IMR-90 (cell line): ENCODE measurements around the gene PRDM2. TPM values are rescaled to one million over a fixed set of nuclear protein-coding genes. Genes with fewer than 3 reads are reported as not detected.
A peak's percentile ranks its signal among the peaks of the same experiment; 100 is the strongest.

Source experiments
- ATAC-seq: fragments of 200-7000 bp; cut with Tn5 transposase; 2 replicates; pipeline ENCODE4 v1.9.1; 2020; ENCODE audit warnings: low read depth, mild to moderate bottlenecking, moderate library complexity
- BruUV-seq: library from RNA; stranded (reverse); fragments of 400-500 nt; replicated peaks from 2 replicates; lab custom pipeline; 2021; lab: Mats Ljungman, UMichigan
- CTCF ChIA-PET: fragments of 300-600 bp; formaldehyde crosslinking; extraction: SDS; loops from one replicate; lab custom pipeline; 2021; ENCODE audit warnings: antibody characterized with exemption; lab: Yijun Ruan, JAX
- POLR2A ChIA-PET: fragments of 300-600 bp; sonication (Branson Sonifier 250); formaldehyde crosslinking; loops from one replicate; lab custom pipeline; 2022; ENCODE audit warnings: antibody characterized with exemption; ENCODE audit not compliant: unreplicated experiment; lab: Charles Lee
- DNase-seq: peaks from one replicate; pipeline ENCODE4 v3.0.0; 2013
- H2AFZ ChIP-seq: replicated peaks from 2 replicates; pipeline ENCODE3; 2013; ENCODE audit warnings: low read length, mild to moderate bottlenecking; ENCODE audit not compliant: poor library complexity
- H2AK5ac ChIP-seq: 2 replicates; pipeline ENCODE4 v1.6.1; 2013; ENCODE audit warnings: low read depth, low read length, inconsistent platforms
- H2AK9ac ChIP-seq: replicated peaks from 2 replicates; pipeline ENCODE3; 2013; ENCODE audit warnings: mild to moderate bottlenecking, low read depth, low read length, moderate library complexity; ENCODE audit not compliant: poor library complexity
- H2BK120ac ChIP-seq: 2 replicates; pipeline ENCODE4 v1.6.1; 2013; ENCODE audit warnings: low read depth, low read length, inconsistent platforms
- H2BK15ac ChIP-seq: 3 replicates; pipeline ENCODE4 v1.6.1; 2013; ENCODE audit warnings: low read depth, low read length, inconsistent platforms
- H2BK20ac ChIP-seq: 2 replicates; pipeline ENCODE4 v1.6.1; 2013; ENCODE audit warnings: low read depth, mild to moderate bottlenecking, inconsistent platforms, low read length, moderate library complexity
- H2BK5ac ChIP-seq: 2 replicates; pipeline ENCODE4 v1.6.1; 2013; ENCODE audit warnings: mild to moderate bottlenecking, low read depth, low read length, inconsistent platforms; ENCODE audit not compliant: poor library complexity, severe bottlenecking
- H3K14ac ChIP-seq: replicated peaks from 2 replicates; pipeline ENCODE4 v1.6.1; 2013; ENCODE audit warnings: low read depth, low read length, inconsistent platforms
- H3K18ac ChIP-seq: 2 replicates; pipeline ENCODE4 v1.6.1; 2013; ENCODE audit warnings: low read depth, low read length, control low read depth
- H3K23ac ChIP-seq: 2 replicates; pipeline ENCODE4 v1.6.1; 2013; ENCODE audit warnings: low read depth, low read length, inconsistent platforms
- H3K27ac ChIP-seq: 2 replicates; pipeline ENCODE4 v1.5.1; 2013; ENCODE audit warnings: mild to moderate bottlenecking, control low read depth, low read length; ENCODE audit not compliant: insufficient read depth
- H3K27me3 ChIP-seq: 2 replicates; pipeline ENCODE4 v1.6.1; 2013; ENCODE audit warnings: low read length; ENCODE audit not compliant: control insufficient read depth, insufficient read depth
- H3K36me3 ChIP-seq: 2 replicates; pipeline ENCODE4 v1.6.1; 2013; ENCODE audit warnings: low read length, mixed read lengths; ENCODE audit not compliant: control insufficient read depth, insufficient read depth
- H3K4ac ChIP-seq: 2 replicates; pipeline ENCODE4 v1.6.1; 2013; ENCODE audit warnings: low read depth, low read length, inconsistent platforms
- H3K4me1 ChIP-seq: 2 replicates; pipeline ENCODE4 v1.6.1; 2013; ENCODE audit warnings: low read length, mixed read lengths; ENCODE audit not compliant: control insufficient read depth, insufficient read depth
- H3K4me2 ChIP-seq: 2 replicates; pipeline ENCODE4 v1.6.1; 2013; ENCODE audit warnings: low read depth, mild to moderate bottlenecking, control low read depth, low read length, moderate library complexity
- H3K4me3 ChIP-seq: 2 replicates; pipeline ENCODE4 v1.5.1; 2013; ENCODE audit warnings: low read depth, mild to moderate bottlenecking, control low read depth, low read length, moderate library complexity; ENCODE audit not compliant: insufficient read depth
- H3K56ac ChIP-seq: 2 replicates; pipeline ENCODE4 v1.6.1; 2013; ENCODE audit warnings: low read length, inconsistent platforms; ENCODE audit not compliant: insufficient read depth; ENCODE audit errors: extremely low read depth
- H3K79me1 ChIP-seq, 2 experiments: 2 replicates each; pipeline ENCODE4 v1.6.1; 2013; ENCODE audit warnings: low read length in 2 of 2, inconsistent platforms in 1 of 2, low read depth in 1 of 2
- H3K9ac ChIP-seq: 2 replicates; pipeline ENCODE4 v1.6.1; 2013; ENCODE audit warnings: low read depth, low read length, control low read depth
- H3K9me1 ChIP-seq: 2 replicates; pipeline ENCODE4 v1.6.1; 2013; ENCODE audit warnings: low read length, inconsistent platforms; ENCODE audit not compliant: insufficient read depth
- H3K9me3 ChIP-seq: 2 replicates; pipeline ENCODE4 v1.6.1; 2013; ENCODE audit warnings: low read length; ENCODE audit not compliant: control insufficient read depth, insufficient read depth
- H4K20me1 ChIP-seq: 2 replicates; pipeline ENCODE4 v1.6.1; 2013; ENCODE audit warnings: low read length, inconsistent platforms; ENCODE audit not compliant: insufficient read depth
- H4K5ac ChIP-seq: 2 replicates; pipeline ENCODE4 v1.6.1; 2013; ENCODE audit warnings: mild to moderate bottlenecking, low read depth, low read length, control low read depth
- H4K8ac ChIP-seq, 2 experiments: 2 replicates each; pipeline ENCODE4 v1.6.1; 2013; ENCODE audit warnings: low read depth in 2 of 2, low read length in 2 of 2, control low read depth in 1 of 2, inconsistent platforms in 1 of 2
- H4K91ac ChIP-seq: 2 replicates; pipeline ENCODE4 v1.6.1; 2013; ENCODE audit warnings: low read depth, low read length, inconsistent platforms; ENCODE audit not compliant: insufficient read depth
- CEBPB ChIP-seq: IDR thresholded peaks from 2 replicates; pipeline ENCODE4 v1.6.1; 2012; ENCODE audit warnings: low read depth, low read length, improper control_type of control experiment
- CHD1 ChIP-seq: IDR thresholded peaks from 2 replicates; pipeline ENCODE4 v1.6.1; 2012; ENCODE audit warnings: low read depth, low read length, improper control_type of control experiment
- POLR2A ChIP-seq: IDR thresholded peaks from 2 replicates; pipeline ENCODE4 v1.6.1; 2012; ENCODE audit warnings: mild to moderate bottlenecking, low read depth, low read length
- RAD21 ChIP-seq: IDR thresholded peaks from 2 replicates; pipeline ENCODE4 v1.6.1; 2012; ENCODE audit warnings: low read length, improper control_type of control experiment
- RFX5 ChIP-seq: IDR thresholded peaks from 2 replicates; pipeline ENCODE4 v1.8.0; 2012; ENCODE audit warnings: low read depth, mild to moderate bottlenecking, low read length, moderate library complexity
- WGBS, 2 experiments: methylation state at CpG; one replicate each; pipeline versions ENCODE4 v1.1.5 to v1.1.7; 2013; ENCODE audit warnings: missing lambda C conversion rate in 2 of 2; ENCODE audit not compliant: insufficient read length in 1 of 2; ENCODE audit errors: extremely low coverage in 2 of 2; 5-methylcytosine and 5-hydroxymethylcytosine counted together
- dilution Hi-C: fragments of 300-500 bp; cut with HindIII; formaldehyde crosslinking; loops from one replicate; pipeline ENCODE4 v1.14.3; 2018; ENCODE audit warnings: low sequenced_read_pairs; ENCODE audit not compliant: unreplicated experiment
- in situ Hi-C: fragments of 300-500 bp; cut with MboI; formaldehyde crosslinking; loops from 3 replicates; pipeline ENCODE4 v1.14.3; 2019; ENCODE audit warnings: low sequenced_read_pairs, inconsistent platforms, mixed read lengths
- intact Hi-C: fragments of 100-400 bp; cut with micrococcal nuclease; formaldehyde crosslinking; loops from 2 replicates; pipeline ENCODE4 v1.10.0; 2022
- polyA plus RNA-seq, 3 experiments: library from polyadenylated mRNA; depleted of rRNA; stranded (reverse); fragments of >200 nt; gene quantifications; 2 replicates each; pipeline ENCODE4 v1.2.3, GENCODE V29; 2012; ENCODE audit warnings: low replicate concordance in 1 of 3
- total RNA-seq: library from RNA; depleted of rRNA; stranded (reverse); fragments of >200 nt; gene quantifications from 2 replicates; pipeline ENCODE4 v1.2.3, GENCODE V29; 2012

Gene PRDM2
- total and polyA plus RNA-seq, 2 of the 4 experiments (the other 2 are of a cell fraction), result 3.4 to 8.9 TPM

GRCh38 chr1:13780780-13781179 is 80.8 kb downstream of the PRDM2 start:
- Histone ChIP-seq H4K8ac (no peak overlapping the region), H3K9me3 (no peaks in the 10 kb centered on the region), H3K79me1 (peaks cover 27 to 87% of the 10 kb centered on the region in 2 experiments), H3K9me1 (peaks cover 22% of the 10 kb centered on the region), H4K20me1 (peaks cover 51% of the 10 kb centered on the region), H3K27ac (no peak overlapping the region), H2BK20ac (no peak overlapping the region), H4K91ac (no peak overlapping the region), H3K23ac (no peak overlapping the region), H3K4me2 (no peak overlapping the region), H3K9ac (no peak overlapping the region), H3K14ac (no peak overlapping the region), H4K5ac (no peak overlapping the region), H2AFZ (no peak overlapping the region), H3K4me1 (peaks cover 33% of the 10 kb centered on the region), H3K36me3 (peaks cover 36% of the 10 kb centered on the region), H2AK9ac (no peak overlapping the region), H3K27me3 (no peaks in the 10 kb centered on the region), H3K56ac (no peak overlapping the region), H3K4me3 (no peak overlapping the region), H3K4ac (no peak overlapping the region), H3K18ac (no peak overlapping the region), H2BK120ac (no peak overlapping the region), H2BK15ac (no peak overlapping the region), H2AK5ac (no peak overlapping the region), H2BK5ac (peak overlapping the region; percentile 20)
- in situ Hi-C loops (no loop called here), intact Hi-C loops (no loop called here), dilution Hi-C loops (no loop called here)
- ATAC-seq, result no peak
- ChIA-PET CTCF (interaction anchor here (1.5 kb wide), 1 partner anchor 14 kb away, joined by 4 read pairs; no protein-coding TSS in a partner anchor), POLR2A (no interaction called here)
- no peak for DNase-seq
- no peak for TF ChIP-seq POLR2A
- no peak for TF ChIP-seq RAD21
- no peak for TF ChIP-seq CHD1
- TF ChIP-seq RFX5, result no peak
- TF ChIP-seq CEBPB, result no peak
- no TSS peak for BruUV-seq
- 96% methylated on average over 2 of the region's 6 CpGs; no CpG with 5 or more reads in 1 of the 2 experiments for WGBS, 2 experiments
